GM12874 (cell line): ENCODE results near the gene BCHE.

Experiments
- TF ChIP-seq, protein P1 (sequence below): IDR thresholded peaks from 2 replicates; pipeline ENCODE4 v1.5.1; 2011; ENCODE audit warnings: low read depth, mild to moderate bottlenecking, control low read depth, low read length, moderate library complexity; ENCODE audit not compliant: insufficient read depth

Gene BCHE

DNA sequence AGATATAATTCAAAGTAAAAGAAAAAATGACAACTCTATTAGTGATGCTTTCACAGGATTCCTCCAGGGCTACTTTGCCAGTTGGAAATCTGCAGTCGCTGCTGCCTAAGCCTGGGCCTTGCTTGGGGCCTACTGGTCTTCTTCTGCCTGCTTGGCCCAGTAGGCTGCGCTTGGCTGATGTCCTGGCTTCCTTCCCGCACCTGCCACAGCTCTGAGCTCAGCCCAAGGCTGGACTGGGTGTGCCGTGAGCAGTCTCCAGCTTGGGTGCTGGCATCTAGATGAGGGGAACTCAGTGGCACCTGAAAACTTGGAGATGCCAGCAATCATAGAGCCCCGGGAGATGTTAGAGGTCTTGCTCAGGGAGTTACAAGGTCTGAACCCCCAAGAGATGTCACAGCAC is 108.3 kb downstream of the BCHE start:
- TF ChIP-seq, protein P1, sequence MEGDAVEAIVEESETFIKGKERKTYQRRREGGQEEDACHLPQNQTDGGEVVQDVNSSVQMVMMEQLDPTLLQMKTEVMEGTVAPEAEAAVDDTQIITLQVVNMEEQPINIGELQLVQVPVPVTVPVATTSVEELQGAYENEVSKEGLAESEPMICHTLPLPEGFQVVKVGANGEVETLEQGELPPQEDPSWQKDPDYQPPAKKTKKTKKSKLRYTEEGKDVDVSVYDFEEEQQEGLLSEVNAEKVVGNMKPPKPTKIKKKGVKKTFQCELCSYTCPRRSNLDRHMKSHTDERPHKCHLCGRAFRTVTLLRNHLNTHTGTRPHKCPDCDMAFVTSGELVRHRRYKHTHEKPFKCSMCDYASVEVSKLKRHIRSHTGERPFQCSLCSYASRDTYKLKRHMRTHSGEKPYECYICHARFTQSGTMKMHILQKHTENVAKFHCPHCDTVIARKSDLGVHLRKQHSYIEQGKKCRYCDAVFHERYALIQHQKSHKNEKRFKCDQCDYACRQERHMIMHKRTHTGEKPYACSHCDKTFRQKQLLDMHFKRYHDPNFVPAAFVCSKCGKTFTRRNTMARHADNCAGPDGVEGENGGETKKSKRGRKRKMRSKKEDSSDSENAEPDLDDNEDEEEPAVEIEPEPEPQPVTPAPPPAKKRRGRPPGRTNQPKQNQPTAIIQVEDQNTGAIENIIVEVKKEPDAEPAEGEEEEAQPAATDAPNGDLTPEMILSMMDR, result no peak

- TF ChIP-seq, protein P1, result no peak
Observed at GRCh38 chr3:165725296-165725695, 111.9 kb downstream of the BCHE start.
